LNCaP clone FGC (cell line): ENCODE results near the gene IER5.

ENCODE experiments used
- DNase-seq: peaks from one replicate; pipeline ENCODE4 v3.0.0-alpha.2; 2011; ENCODE audit warnings: low read depth
- H3K4me3 ChIP-seq: 2 replicates; pipeline ENCODE4 v1.5.1; 2011; ENCODE audit warnings: mild to moderate bottlenecking, low read depth, low read length, control low read depth
- TF ChIP-seq, protein P1 (sequence below): IDR thresholded peaks from 2 replicates; pipeline ENCODE4 v1.5.1; 2012; ENCODE audit warnings: mild to moderate bottlenecking; ENCODE audit not compliant: control insufficient read depth, insufficient read depth; ENCODE audit errors: extremely low read depth

The IER5 gene

DNA sequence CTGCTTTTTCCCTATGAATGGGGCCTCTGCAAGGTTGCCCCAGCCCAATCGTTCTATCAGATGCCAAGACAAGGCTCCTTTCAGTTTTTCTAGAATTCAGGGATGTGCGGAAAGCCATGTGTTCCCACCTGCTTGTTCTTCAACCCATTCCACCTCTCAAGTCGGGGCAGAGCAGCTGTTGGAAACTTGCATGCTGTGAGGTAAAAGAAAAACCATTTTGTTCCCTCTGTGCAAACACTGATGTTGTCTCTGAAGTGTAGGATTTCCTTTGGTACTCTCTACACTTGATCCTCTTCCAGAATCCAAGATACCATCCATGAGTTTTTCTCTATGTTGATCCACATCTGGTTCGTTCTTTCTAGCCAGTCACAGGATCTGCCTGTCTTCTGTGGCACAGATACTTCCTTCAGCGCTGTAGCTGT is 7.3 kb downstream of the IER5 start:
- DNase-seq = peak; percentile 74
- TF ChIP-seq, protein P1, sequence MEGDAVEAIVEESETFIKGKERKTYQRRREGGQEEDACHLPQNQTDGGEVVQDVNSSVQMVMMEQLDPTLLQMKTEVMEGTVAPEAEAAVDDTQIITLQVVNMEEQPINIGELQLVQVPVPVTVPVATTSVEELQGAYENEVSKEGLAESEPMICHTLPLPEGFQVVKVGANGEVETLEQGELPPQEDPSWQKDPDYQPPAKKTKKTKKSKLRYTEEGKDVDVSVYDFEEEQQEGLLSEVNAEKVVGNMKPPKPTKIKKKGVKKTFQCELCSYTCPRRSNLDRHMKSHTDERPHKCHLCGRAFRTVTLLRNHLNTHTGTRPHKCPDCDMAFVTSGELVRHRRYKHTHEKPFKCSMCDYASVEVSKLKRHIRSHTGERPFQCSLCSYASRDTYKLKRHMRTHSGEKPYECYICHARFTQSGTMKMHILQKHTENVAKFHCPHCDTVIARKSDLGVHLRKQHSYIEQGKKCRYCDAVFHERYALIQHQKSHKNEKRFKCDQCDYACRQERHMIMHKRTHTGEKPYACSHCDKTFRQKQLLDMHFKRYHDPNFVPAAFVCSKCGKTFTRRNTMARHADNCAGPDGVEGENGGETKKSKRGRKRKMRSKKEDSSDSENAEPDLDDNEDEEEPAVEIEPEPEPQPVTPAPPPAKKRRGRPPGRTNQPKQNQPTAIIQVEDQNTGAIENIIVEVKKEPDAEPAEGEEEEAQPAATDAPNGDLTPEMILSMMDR = no peak
- no peak overlapping the region for H3K4me3 ChIP-seq

DNA sequence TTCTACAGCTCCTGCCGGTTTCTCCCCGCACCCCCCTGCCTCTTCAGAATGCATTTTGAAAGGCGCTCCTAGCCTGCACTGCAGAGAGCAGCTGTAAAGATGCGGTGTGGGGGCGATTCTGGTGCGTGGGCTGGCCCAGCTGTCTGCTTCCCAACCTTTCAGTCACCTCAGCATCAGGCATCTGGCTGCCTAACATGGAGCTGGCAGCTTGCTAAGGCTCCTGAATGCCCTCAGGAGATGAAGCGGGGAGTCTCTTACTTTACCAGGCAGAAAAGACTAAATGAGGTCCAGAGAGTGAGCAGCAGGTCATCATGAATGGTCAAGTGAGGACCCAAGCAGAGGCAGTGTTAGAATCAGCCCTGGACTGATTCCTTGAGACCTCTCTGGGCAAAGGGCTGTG is 8.7 kb downstream of the IER5 start:
- DNase-seq = no peak
- TF ChIP-seq, protein P1 = no peak
- no peak overlapping the region for H3K4me3 ChIP-seq

DNA sequence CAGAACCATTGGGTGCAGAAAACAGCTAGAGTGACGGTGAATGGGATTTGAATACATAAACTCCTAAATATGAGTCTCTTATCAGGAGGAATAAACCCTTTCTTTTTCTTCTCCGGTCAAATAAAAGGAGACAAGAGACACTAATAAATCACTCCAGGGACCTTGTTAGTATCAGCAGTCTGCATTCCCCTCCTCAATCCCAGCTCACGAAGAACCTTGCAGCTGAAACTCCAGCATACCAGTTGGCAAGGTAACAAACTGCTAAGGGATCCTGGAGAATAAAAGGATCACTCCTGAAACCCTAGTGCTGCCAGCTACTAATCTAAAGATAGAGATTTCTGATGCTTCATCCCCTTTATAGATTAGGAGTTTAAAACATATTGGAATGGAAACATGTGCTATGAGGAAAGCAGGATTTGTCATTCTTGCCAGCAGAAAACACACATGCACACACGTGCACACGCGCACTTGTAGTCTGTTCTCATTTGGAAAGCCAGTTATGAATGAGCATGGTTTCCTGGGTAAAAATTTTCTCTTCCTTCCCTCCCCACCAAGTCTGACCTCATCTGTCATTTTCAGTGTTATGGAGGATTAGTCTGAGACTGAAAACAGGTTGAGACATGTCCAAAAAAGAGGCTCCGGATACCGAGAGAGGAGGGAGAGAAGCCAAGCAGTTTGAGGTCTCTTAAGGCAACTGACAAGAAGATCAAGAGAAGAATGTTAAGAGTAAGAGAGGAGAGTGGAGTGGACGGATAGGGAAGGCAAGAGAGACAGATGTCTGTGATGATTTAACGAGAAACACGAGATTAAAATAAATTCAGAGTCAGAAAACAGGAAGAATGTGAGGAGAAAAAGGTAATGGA is 10.9 kb downstream of the IER5 start:
- TF ChIP-seq, protein P1 = no peak
- no peak overlapping the region for H3K4me3 ChIP-seq
- no peak for DNase-seq

DNA sequence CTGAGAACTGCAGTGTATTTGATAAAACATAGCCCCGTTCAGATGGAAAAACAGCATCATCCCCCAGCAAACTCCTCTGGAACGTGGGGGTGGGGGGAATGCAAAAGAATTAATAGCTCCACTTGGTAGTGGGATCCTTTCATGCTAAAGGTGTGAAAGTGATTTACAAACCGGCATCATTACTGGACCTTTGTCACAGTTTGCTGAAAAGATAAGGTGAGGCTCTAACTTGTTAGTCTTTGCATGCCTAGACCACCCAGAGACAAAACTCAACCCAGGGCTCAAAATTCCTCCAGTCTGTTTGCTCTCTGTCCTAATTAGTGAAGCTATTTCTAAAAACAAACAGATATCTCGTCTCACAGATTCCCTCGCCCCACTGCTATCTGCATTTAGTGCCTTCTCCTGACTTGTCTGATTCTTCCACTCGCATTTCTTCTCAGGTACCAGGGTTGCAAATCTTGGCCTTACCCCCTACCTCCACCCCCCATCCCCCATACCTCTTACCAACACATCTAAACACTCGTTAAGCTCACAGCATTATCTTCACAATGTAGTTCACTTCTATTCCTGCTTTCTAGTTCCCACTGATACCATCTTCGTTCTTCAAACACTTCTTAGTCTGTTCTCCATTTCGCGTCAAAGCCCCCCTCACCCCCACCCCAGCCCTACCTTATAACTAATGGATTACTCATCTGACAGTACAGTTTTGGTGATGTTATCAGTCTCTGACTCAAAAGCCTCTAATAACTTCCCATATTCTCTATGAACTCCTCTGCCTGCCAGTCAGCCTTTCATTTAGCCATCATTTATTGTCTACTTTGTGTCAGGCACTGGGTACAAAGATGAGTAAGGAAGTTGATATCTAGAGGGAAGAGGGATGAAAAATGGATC is 11.8 kb downstream of the IER5 start:
- H3K4me3 ChIP-seq = no peak overlapping the region
- no peak for DNase-seq
- TF ChIP-seq, protein P1 = no peak

DNA sequence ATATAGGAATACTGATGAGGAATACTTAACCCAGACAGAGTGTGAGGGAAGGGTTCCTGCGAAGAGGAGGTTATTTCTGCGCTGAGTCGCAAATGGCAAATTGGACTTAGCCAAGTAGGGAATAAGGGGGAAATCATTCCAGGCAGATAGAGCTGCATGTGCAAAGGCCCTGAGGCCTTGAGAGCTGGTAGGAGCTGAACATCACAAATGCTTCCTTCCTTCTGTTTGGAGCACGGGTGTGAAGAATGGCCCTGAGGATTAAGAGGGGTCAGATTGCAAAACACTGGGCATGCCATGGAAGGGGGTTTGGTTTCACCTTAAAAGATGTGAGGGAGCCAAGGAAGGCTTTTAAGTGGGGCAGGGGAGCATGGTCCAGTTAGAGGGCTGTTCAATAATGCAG is 12.4 kb downstream of the IER5 start:
- TF ChIP-seq, protein P1 = no peak
- H3K4me3 ChIP-seq = no peak overlapping the region
- DNase-seq = no peak

DNA sequence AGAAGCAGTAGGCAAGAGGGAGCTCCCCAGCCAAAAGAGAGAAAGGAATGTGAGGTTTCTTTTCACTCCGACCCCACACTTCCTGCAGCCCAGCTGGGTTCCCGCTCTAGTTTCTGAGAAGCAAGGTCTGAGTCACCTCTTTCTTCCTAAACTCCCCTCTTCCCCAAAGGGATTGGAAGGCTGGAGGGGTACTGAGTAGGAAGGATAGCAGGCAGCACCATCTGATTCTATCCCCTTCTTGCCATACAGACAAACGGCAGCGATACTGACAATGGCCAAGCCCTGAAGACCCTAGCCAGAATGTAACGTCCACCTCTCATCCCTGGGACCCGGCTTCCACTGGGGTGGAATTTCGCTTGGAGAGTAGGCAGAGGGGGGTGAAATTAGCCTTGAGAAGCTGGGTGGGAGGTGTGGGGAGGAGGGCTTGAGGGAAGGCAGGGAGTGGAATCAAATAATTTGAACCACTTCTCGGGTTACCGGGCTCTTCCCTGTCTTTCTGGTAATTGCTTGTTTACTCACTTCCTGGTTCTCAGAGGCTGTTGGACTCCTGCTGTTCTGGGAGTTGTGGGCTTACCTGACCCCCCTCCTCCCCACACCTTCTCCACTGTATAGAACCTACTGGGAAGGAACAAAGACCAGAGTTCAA is 13.2 kb downstream of the IER5 start:
- TF ChIP-seq, protein P1 = no peak
- H3K4me3 ChIP-seq = no peak overlapping the region
- no peak for DNase-seq
